Neutrophil (primary cell): ENCODE results near the gene CDS2.

Experiments
- H3K27ac ChIP-seq: fragments of 200-600 bp; sonication (generic); 2 replicates; pipeline ENCODE4 v1.5.1; 2016; ENCODE audit warnings: mild to moderate bottlenecking, moderate library complexity
- H3K27me3 ChIP-seq: fragments of 200-600 bp; sonication (generic); 2 replicates; pipeline ENCODE4 v1.6.0; 2016; ENCODE audit warnings: mild to moderate bottlenecking
- H3K36me3 ChIP-seq: fragments of 200-600 bp; sonication (generic); 2 replicates; pipeline ENCODE4 v1.5.1; 2017
- H3K4me1 ChIP-seq, 2 experiments: fragments of 200-600 bp in 1 of 2; sonication (generic) in 1 of 2; 1 replicate in 1 of 2; 2 replicates in 1 of 2; pipeline versions ENCODE4 v1.5.1 to v1.6.1; 2013 to 2016; ENCODE audit warnings: low read depth in 1 of 2, low read length in 1 of 2, mild to moderate bottlenecking in 1 of 2, moderate library complexity in 1 of 2; ENCODE audit not compliant: control insufficient read depth in 1 of 2, insufficient read depth in 1 of 2
- H3K4me3 ChIP-seq, 2 experiments: fragments of 200-600 bp in 1 of 2; sonication (generic) in 1 of 2; 1 replicate in 1 of 2; 2 replicates in 1 of 2; pipeline ENCODE4 v1.5.1; 2013 to 2016; ENCODE audit warnings: low read depth in 1 of 2, low read length in 1 of 2, mild to moderate bottlenecking in 1 of 2, moderate library complexity in 1 of 2
- H3K9me3 ChIP-seq: fragments of 200-600 bp; sonication (generic); 2 replicates; pipeline ENCODE4 v1.5.1; 2016
- TF ChIP-seq, protein P1 (sequence below): fragments of 200-600 bp; sonication (generic); IDR thresholded peaks from 2 replicates; pipeline ENCODE4 v1.5.1; 2016; ENCODE audit warnings: antibody characterized with exemption

Gene CDS2

DNA sequence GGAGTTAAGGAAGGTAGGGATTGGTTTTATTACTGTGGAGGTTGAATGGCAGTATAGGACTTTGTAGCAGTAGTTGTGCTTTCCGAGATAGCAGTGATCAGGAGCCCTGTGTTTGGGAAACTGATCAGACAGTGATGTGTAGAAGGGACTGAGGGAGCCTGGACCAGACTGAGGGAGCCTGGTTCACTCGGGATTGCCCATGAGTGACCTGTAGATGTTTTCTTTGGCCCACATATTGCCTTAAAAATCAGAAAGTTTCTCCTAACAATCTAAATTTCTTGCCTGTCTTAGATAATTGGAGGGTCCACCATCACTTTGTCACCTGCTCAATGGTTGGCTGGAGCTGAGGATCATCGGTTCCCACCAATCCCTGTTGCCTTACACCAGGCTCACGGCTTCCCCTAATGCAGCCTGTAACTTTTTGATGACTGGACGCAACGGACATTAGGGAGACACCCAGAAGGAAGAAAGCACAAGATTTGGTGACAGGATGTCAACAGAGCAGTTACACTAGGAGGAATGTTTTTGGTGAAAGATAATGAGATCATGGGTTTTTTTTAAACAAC, 1.1 kb downstream of the CDS2 start:
- Histone ChIP-seq H3K36me3 (peaks cover 3% of the 10 kb centered on the region), H3K9me3 (no peaks in the 10 kb centered on the region), H3K27me3 (no peaks in the 10 kb centered on the region), H3K27ac (peak overlapping the region; percentile 98), H3K4me3 (peak overlapping the region; percentile 95 to 98), H3K4me1 (peaks cover 24 to 26% of the 10 kb centered on the region in 2 experiments)
- TF ChIP-seq, protein P1, sequence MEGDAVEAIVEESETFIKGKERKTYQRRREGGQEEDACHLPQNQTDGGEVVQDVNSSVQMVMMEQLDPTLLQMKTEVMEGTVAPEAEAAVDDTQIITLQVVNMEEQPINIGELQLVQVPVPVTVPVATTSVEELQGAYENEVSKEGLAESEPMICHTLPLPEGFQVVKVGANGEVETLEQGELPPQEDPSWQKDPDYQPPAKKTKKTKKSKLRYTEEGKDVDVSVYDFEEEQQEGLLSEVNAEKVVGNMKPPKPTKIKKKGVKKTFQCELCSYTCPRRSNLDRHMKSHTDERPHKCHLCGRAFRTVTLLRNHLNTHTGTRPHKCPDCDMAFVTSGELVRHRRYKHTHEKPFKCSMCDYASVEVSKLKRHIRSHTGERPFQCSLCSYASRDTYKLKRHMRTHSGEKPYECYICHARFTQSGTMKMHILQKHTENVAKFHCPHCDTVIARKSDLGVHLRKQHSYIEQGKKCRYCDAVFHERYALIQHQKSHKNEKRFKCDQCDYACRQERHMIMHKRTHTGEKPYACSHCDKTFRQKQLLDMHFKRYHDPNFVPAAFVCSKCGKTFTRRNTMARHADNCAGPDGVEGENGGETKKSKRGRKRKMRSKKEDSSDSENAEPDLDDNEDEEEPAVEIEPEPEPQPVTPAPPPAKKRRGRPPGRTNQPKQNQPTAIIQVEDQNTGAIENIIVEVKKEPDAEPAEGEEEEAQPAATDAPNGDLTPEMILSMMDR = no peak

DNA sequence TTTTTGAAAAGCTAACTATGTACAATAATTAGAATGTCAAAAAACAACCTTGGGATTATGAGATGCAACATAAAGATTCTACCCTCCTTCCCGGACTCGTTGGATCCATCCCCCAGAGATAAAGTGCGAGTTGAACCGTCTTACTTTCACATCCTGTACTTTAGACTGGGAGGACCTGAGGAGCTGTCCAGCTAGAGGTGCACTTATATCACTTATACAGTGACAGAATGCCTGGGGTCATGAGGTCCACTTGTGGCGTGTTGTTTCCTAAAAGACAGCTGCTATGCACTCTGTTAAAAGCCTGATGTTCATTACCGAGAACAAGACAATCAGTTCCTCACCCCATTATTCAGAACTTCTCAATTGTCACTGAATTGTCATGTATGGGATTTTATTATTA, 2.1 kb downstream of the CDS2 start:
- Histone ChIP-seq H3K4me1 (peaks cover 24 to 26% of the 10 kb centered on the region in 2 experiments), H3K27ac (no peak overlapping the region), H3K4me3 (no peak overlapping the region), H3K9me3 (no peaks in the 10 kb centered on the region), H3K27me3 (no peaks in the 10 kb centered on the region), H3K36me3 (peaks cover 3% of the 10 kb centered on the region)
- TF ChIP-seq, protein P1 = no peak

DNA sequence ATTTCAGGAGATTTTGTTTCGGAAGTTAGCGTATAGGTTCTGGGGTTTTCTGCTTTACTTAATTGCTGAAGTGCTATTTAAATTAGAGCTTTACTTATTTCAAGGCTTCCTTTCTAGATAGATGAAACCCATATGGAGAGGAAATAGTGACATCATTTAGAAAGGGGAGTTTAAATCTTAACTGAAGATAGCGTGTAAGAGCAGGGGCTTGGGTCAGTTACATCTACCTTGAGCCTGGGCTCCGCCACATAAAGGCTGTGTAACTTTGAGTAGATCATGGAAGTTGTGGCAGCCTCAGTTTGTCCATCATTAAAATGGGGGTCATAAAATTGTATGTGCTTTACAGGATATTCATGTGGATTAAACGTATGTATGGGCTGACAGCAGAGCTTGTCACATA, 4.7 kb downstream of the CDS2 start:
- Histone ChIP-seq H3K36me3 (peaks cover 3% of the 10 kb centered on the region), H3K27me3 (no peaks in the 10 kb centered on the region), H3K4me1 (peaks cover 14 to 17% of the 10 kb centered on the region in 2 experiments), H3K9me3 (no peaks in the 10 kb centered on the region), H3K4me3 (no peak overlapping the region), H3K27ac (no peak overlapping the region)
- TF ChIP-seq, protein P1 = no peak

DNA sequence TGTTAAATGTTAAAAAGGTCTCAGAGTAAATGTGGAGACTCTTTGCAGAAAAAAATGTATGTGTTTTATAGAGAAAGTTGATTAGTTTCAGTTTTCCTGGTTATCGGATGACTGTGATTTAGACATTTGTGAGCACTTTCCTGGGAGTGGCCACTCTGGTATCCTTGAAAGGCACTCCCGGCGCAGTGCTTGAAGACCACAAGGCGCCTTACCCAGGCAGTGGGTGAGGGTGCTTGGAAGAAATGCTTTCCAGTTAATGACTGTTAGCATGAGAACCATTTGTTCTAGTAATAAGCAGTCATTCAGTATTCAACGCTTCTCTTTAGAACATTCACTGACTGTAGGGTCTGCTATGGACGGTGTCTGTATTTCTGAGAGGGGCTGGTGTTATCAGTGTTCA, 7.2 kb downstream of the CDS2 start:
- no peak overlapping the region for H3K27ac ChIP-seq
- peaks cover under 1% of the 10 kb centered on the region for H3K36me3 ChIP-seq
- peaks cover 0 to 4% of the 10 kb centered on the region in 2 experiments for H3K4me1 ChIP-seq
- no peaks in the 10 kb centered on the region for H3K9me3 ChIP-seq
- no peaks in the 10 kb centered on the region for H3K27me3 ChIP-seq
- no peak overlapping the region for H3K4me3 ChIP-seq
- TF ChIP-seq, protein P1 = no peak

DNA sequence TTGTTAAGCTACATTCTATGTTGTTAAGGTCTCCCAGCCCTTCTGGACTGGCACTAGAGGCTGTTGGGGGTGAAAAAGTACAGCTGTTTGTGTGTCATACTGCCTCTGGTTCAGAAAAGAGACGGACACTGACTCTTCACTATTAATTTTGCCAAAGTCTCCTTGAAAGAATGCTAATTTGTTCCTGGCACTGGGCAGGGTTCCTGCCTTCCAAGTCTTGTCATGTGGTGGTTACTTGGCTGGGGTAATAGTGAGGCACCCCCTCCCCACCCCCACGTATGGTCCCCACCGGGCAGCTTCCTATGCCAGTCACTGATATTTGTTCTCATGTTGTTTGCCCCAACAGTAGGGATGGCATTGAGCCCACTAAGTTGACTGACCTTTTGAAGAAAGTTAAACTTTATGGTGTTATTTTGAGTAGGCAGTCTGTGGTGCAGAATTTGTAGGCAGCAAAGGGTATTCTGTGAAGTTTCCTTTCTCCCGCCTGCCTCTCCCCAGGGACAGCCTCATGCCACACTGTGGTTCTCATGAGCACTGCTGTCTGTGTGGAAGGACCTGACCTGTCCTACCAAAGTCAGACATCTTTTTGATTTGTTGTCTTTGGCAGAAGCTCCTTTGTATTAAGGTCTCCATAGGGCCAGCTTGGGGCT, 8.7 kb downstream of the CDS2 start:
- Histone ChIP-seq H3K36me3 (no peaks in the 10 kb centered on the region), H3K4me3 (no peak overlapping the region), H3K9me3 (no peaks in the 10 kb centered on the region), H3K4me1 (peaks cover 0 to 6% of the 10 kb centered on the region in 2 experiments), H3K27ac (no peak overlapping the region), H3K27me3 (no peaks in the 10 kb centered on the region)
- TF ChIP-seq, protein P1 = no peak
